OCI-LY7 (cell line): ENCODE results near the gene EIF4E2. TPM values are rescaled to one million over a fixed set of nuclear protein-coding genes. Genes with fewer than 3 reads are reported as not detected.

Experiments used
- BruUV-seq: library from RNA; stranded (reverse); fragments of 400-500 nt; replicated peaks from 2 replicates; lab custom pipeline; 2021; lab: Mats Ljungman, UMichigan
- CTCF ChIA-PET: fragments of 300-600 bp; sonication (Branson Sonifier 250); formaldehyde crosslinking; loops from one replicate; lab custom pipeline; 2022; ENCODE audit warnings: antibody characterized with exemption; ENCODE audit not compliant: unreplicated experiment; lab: Charles Lee
- POLR2A ChIA-PET: fragments of 300-600 bp; sonication (Branson Sonifier 250); formaldehyde crosslinking; loops from one replicate; lab custom pipeline; 2022; ENCODE audit warnings: antibody characterized with exemption; lab: Charles Lee
- DNase-seq: peaks from one replicate; pipeline ENCODE4 v3.0.0-alpha.2; 2015; ENCODE audit warnings: low spot score
- H2AFZ ChIP-seq: fragments of 200-600 bp; sonication (generic), shearing (Covaris generic); 2 replicates; pipeline ENCODE4 v1.6.1; 2014; ENCODE audit warnings: mild to moderate bottlenecking, antibody characterized with exemption, low read length, moderate library complexity
- H3K27ac ChIP-seq: fragments of 200-600 bp; sonication (generic); 2 replicates; pipeline ENCODE4 v1.5.1; 2014; ENCODE audit warnings: mixed run types, low read depth, mild to moderate bottlenecking, moderate library complexity, low read length, inconsistent platforms; ENCODE audit not compliant: poor library complexity, severe bottlenecking
- H3K36me3 ChIP-seq: fragments of 200-600 bp; sonication (generic); 2 replicates; pipeline ENCODE4 v1.6.1; 2014; ENCODE audit warnings: mild to moderate bottlenecking, antibody characterized with exemption, low read length, moderate library complexity, mixed read lengths; ENCODE audit not compliant: insufficient read depth
- H3K4me1 ChIP-seq: fragments of 200-600 bp; sonication (generic); 2 replicates; pipeline ENCODE4 v1.5.1; 2014; ENCODE audit warnings: mild to moderate bottlenecking, low read length; ENCODE audit not compliant: insufficient read depth, poor library complexity, severe bottlenecking
- H3K4me2 ChIP-seq: fragments of 200-600 bp; sonication (generic); 2 replicates; pipeline ENCODE4 v1.6.1; 2014; ENCODE audit warnings: mild to moderate bottlenecking, low read length
- H3K4me3 ChIP-seq: fragments of 200-600 bp; sonication (generic); 2 replicates; pipeline ENCODE4 v1.5.1; 2014; ENCODE audit warnings: mild to moderate bottlenecking, low read depth, low read length; ENCODE audit not compliant: poor library complexity, severe bottlenecking
- H3K79me2 ChIP-seq: fragments of 200-600 bp; sonication (generic); 2 replicates; pipeline ENCODE4 v1.6.1; 2016; ENCODE audit warnings: low read depth, mild to moderate bottlenecking, low read length, moderate library complexity, mixed read lengths; ENCODE audit not compliant: insufficient read depth
- H3K9me2 ChIP-seq: fragments of 200-600 bp; sonication (generic); 2 replicates; pipeline ENCODE4 v1.6.1; 2016; ENCODE audit warnings: mild to moderate bottlenecking, low read length, mixed read lengths; ENCODE audit not compliant: insufficient read depth
- H3K9me3 ChIP-seq: fragments of 200-600 bp; sonication (generic); 2 replicates; pipeline ENCODE4 v1.6.1; 2014; ENCODE audit warnings: mild to moderate bottlenecking, mixed run types, low read length, mixed read lengths
- H4K20me1 ChIP-seq: fragments of 200-600 bp; sonication (generic); 2 replicates; pipeline ENCODE4 v1.6.1; 2014; ENCODE audit warnings: mild to moderate bottlenecking, antibody characterized with exemption, low read length, moderate library complexity, mixed read lengths; ENCODE audit not compliant: insufficient read depth
- CTCF ChIP-seq: fragments of 200-600 bp; sonication (generic); conservative IDR thresholded peaks from 2 replicates; pipeline ENCODE4 v1.5.1; 2014; ENCODE audit warnings: mild to moderate bottlenecking, antibody characterized with exemption, low read length, moderate library complexity, mixed read lengths
- EZH2phosphoT487 ChIP-seq: fragments of 200-600 bp; sonication (generic); IDR thresholded peaks from 2 replicates; pipeline ENCODE4 v1.6.1; 2018; ENCODE audit warnings: low read depth, borderline replicate concordance, mild to moderate bottlenecking, mixed run types, antibody characterized with exemption, low read length, moderate library complexity, mixed read lengths
- intact Hi-C: fragments of 100-400 bp; cut with micrococcal nuclease; formaldehyde crosslinking; loops from one replicate; pipeline ENCODE4 v1.10.0; 2022; ENCODE audit not compliant: unreplicated experiment
- total RNA-seq, 2 experiments: library from RNA; depleted of rRNA in 1 of 2; stranded (reverse); fragments of >200 nt in 1 of 2; shearing (Covaris generic) in 1 of 2; gene quantifications; 2 replicates each; pipeline ENCODE4 v1.2.3, GENCODE V29; 2014 to 2022

EIF4E2 gene
- total RNA-seq, 2 experiments from 2014 or later = 59.9 to 76.3 TPM

GRCh38 chr2:232609607-232610006, 59.1 kb downstream of the EIF4E2 start:
- ChIA-PET POLR2A (no interaction called here), CTCF (no interaction called here)
- Histone ChIP-seq H3K4me3 (no peak overlapping the region), H3K4me2 (no peak overlapping the region), H4K20me1 (no peaks in the 10 kb centered on the region), H3K27ac (no peak overlapping the region), H3K9me3 (no peaks in the 10 kb centered on the region), H2AFZ (no peak overlapping the region), H3K9me2 (no peaks in the 10 kb centered on the region), H3K36me3 (no peaks in the 10 kb centered on the region), H3K79me2 (no peaks in the 10 kb centered on the region), H3K4me1 (peaks cover 3% of the 10 kb centered on the region)
- no TSS peak for BruUV-seq
- TF ChIP-seq CTCF = no peak
- TF ChIP-seq EZH2phosphoT487 = no peak
- intact Hi-C loops = loop anchor here (5.0 kb wide), 1 partner anchor 443 kb away; no protein-coding TSS in a partner anchor
- DNase-seq = no peak

GRCh38 chr2:232610081-232610480, 59.6 kb downstream of the EIF4E2 start:
- ChIA-PET POLR2A (no interaction called here), CTCF (no interaction called here)
- no peaks in the 10 kb centered on the region for H3K36me3 ChIP-seq
- no peaks in the 10 kb centered on the region for H4K20me1 ChIP-seq
- peaks cover 3% of the 10 kb centered on the region for H3K4me1 ChIP-seq
- intact Hi-C loops = no loop called here
- H3K4me3 ChIP-seq = no peak overlapping the region
- no peaks in the 10 kb centered on the region for H3K9me3 ChIP-seq
- H3K9me2 ChIP-seq = no peaks in the 10 kb centered on the region
- no peak for DNase-seq
- TF ChIP-seq CTCF (no peak), EZH2phosphoT487 (no peak)
- no peak overlapping the region for H3K27ac ChIP-seq
- BruUV-seq = no TSS peak
- H2AFZ ChIP-seq = no peak overlapping the region
- no peak overlapping the region for H3K4me2 ChIP-seq
- no peaks in the 10 kb centered on the region for H3K79me2 ChIP-seq

- H4K20me1 ChIP-seq = no peaks in the 10 kb centered on the region
- no peak overlapping the region for H2AFZ ChIP-seq
- ChIA-PET CTCF (no interaction called here), POLR2A (no interaction called here)
- no peaks in the 10 kb centered on the region for H3K36me3 ChIP-seq
- no peak overlapping the region for H3K4me2 ChIP-seq
- no peak for DNase-seq
- intact Hi-C loops = loop anchor here (1.0 kb wide), 1 partner anchor 640 kb away; the partner anchor contains the start of gene ATG16L1
- no peaks in the 10 kb centered on the region for H3K9me2 ChIP-seq
- BruUV-seq = no TSS peak
- H3K4me1 ChIP-seq = no peaks in the 10 kb centered on the region
- H3K27ac ChIP-seq = no peak overlapping the region
- no peak overlapping the region for H3K4me3 ChIP-seq
- no peak for TF ChIP-seq EZH2phosphoT487
- TF ChIP-seq CTCF = no peak
- no peaks in the 10 kb centered on the region for H3K79me2 ChIP-seq
- no peaks in the 10 kb centered on the region for H3K9me3 ChIP-seq
Measured at GRCh38 chr2:232611061-232611460, 60.6 kb downstream of the EIF4E2 start.
